Lung (tissue), 12 donors: ENCODE results near the gene CGN. TPM values are rescaled to one million over a fixed set of nuclear protein-coding genes. Genes with fewer than 3 reads are reported as not detected.

Experiments used
- ATAC-seq: fragments of 200-7000 bp; cut with Tn5 transposase; one replicate; pipeline ENCODE4 v1.9.1; 2020; ENCODE audit warnings: moderate number of reproducible peaks; ENCODE audit not compliant: insufficient read depth, low FRiP score
- DNase-seq, 3 donors: peaks; one replicate each; pipeline ENCODE4 v3.0.0-alpha.2; 2013 to 2017
- H3K27ac ChIP-seq, 2 donors: one replicate each; pipeline ENCODE4 v1.5.1; 2013; ENCODE audit warnings: mild to moderate bottlenecking in 2 of 2, moderate library complexity in 2 of 2, control low read depth in 1 of 2, inconsistent platforms in 1 of 2, low read depth in 1 of 2, low read length in 1 of 2
- H3K27me3 ChIP-seq, 3 donors: one replicate each; pipeline ENCODE4 v1.5.1; 2013; ENCODE audit warnings: low read length in 2 of 3; ENCODE audit not compliant: control insufficient read depth in 3 of 3, insufficient read depth in 3 of 3
- H3K36me3 ChIP-seq, 4 donors: one replicate each; pipeline ENCODE4 v1.5.1; 2013; ENCODE audit warnings: low read length in 4 of 4, mild to moderate bottlenecking in 1 of 4, moderate library complexity in 1 of 4; ENCODE audit not compliant: control insufficient read depth in 4 of 4, insufficient read depth in 4 of 4
- H3K4me1 ChIP-seq, 5 donors: one replicate each; pipeline ENCODE4 v1.5.1; 2013; ENCODE audit warnings: low read length in 5 of 5, mild to moderate bottlenecking in 2 of 5, moderate library complexity in 1 of 5; ENCODE audit not compliant: control insufficient read depth in 5 of 5, insufficient read depth in 5 of 5
- H3K4me3 ChIP-seq: one replicate; pipeline ENCODE4 v1.5.1; 2013; ENCODE audit warnings: mild to moderate bottlenecking, control low read depth, moderate library complexity
- H3K9ac ChIP-seq, 2 donors: one replicate each; pipeline ENCODE4 v1.5.1; 2013; ENCODE audit warnings: low read length in 2 of 2, control low read depth in 1 of 2; ENCODE audit not compliant: insufficient read depth in 1 of 2
- H3K9me3 ChIP-seq, 4 donors: one replicate each; pipeline ENCODE4 v1.5.1; 2013; ENCODE audit warnings: low read length in 3 of 4, mild to moderate bottlenecking in 1 of 4, moderate library complexity in 1 of 4; ENCODE audit not compliant: control insufficient read depth in 4 of 4, insufficient read depth in 3 of 4
- CTCF ChIP-seq: IDR thresholded peaks from 2 replicates; pipeline ENCODE4 v1.5.1; 2012; ENCODE audit warnings: mild to moderate bottlenecking; ENCODE audit errors: control extremely low read depth, extremely low read depth
- WGBS, 2 donors: extraction: QIAGEN DNeasy Blood & Tissue Kit; methylation state at CpG; one replicate each; pipeline ENCODE4 v1.1.7; 2013; 5-methylcytosine and 5-hydroxymethylcytosine counted together
- polyA plus RNA-seq, 2 donors: library from polyadenylated mRNA; stranded (reverse); fragments of 200-250 nt; gene quantifications; one replicate each; pipeline ENCODE4 v1.2.1, GENCODE V29; 2013
- total RNA-seq, 2 donors: library from RNA; depleted of rRNA in 1 of 2; stranded (reverse); fragments of >200 nt in 1 of 2; gene quantifications; one replicate each; pipeline ENCODE4 v1.2.1, GENCODE V29; 2014 to 2021
- donor health status: control.
- donor health status: control.
- donor health status: Bipolar disorder and iron deficiency.
- donor health status: healthy.
- donor health status: DM: yes; HTN: yes; CAD: no.

The CGN gene
- total and polyA plus RNA-seq, 4 donors = 23.4 to 74.9 (median 36.8) TPM

GRCh38 chr1:151529781-151530180 is 18.6 kb downstream of the CGN start:
- H3K27ac ChIP-seq = no peak overlapping the region
- TF ChIP-seq CTCF = no peak
- H3K4me1 ChIP-seq = no peaks in the 10 kb centered on the region
- no peak for DNase-seq
- H3K4me3 ChIP-seq = no peak overlapping the region
- H3K27me3 ChIP-seq = peaks cover 0 to 2% (median 0%) of the 10 kb centered on the region in 3 donors
- WGBS, 2 donors = 93% methylated on average over 18 of the region's 18 CpGs
- no peaks in the 10 kb centered on the region for H3K9me3 ChIP-seq
- H3K36me3 ChIP-seq = peaks cover 0 to 8% (median 0%) of the 10 kb centered on the region in 4 donors
- no peak overlapping the region for H3K9ac ChIP-seq
- ATAC-seq = no peak

GRCh38 chr1:151530461-151530860 is 19.3 kb downstream of the CGN start:
- Histone ChIP-seq H3K9ac (no peak overlapping the region), H3K9me3 (no peaks in the 10 kb centered on the region), H3K4me1 (no peaks in the 10 kb centered on the region), H3K4me3 (no peak overlapping the region), H3K27ac (no peak overlapping the region), H3K27me3 (peaks cover 0 to 2% (median 0%) of the 10 kb centered on the region in 3 donors), H3K36me3 (peaks cover 0 to 6% (median 0%) of the 10 kb centered on the region in 4 donors)
- DNase-seq = no peak
- ATAC-seq = no peak
- TF ChIP-seq CTCF = no peak
- 86 to 87% methylated on average over 11 of the region's 11 CpGs for WGBS, 2 donors

- no peak for TF ChIP-seq CTCF
- Histone ChIP-seq H3K9ac (no peak overlapping the region), H3K4me1 (no peaks in the 10 kb centered on the region), H3K9me3 (no peaks in the 10 kb centered on the region), H3K27me3 (peaks cover 0 to 2% (median 0%) of the 10 kb centered on the region in 3 donors), H3K27ac (no peak overlapping the region), H3K4me3 (no peak overlapping the region), H3K36me3 (peaks cover 0 to 5% (median 0%) of the 10 kb centered on the region in 4 donors)
- 88 to 95% methylated on average over 10 of the region's 10 CpGs for WGBS, 2 donors
- ATAC-seq (no peak), DNase-seq (no peak)
Measured at GRCh38 chr1:151533870-151534269, 22.7 kb downstream of the CGN start.

GRCh38 chr1:151534662-151535278 is 23.6 kb downstream of the CGN start:
- Histone ChIP-seq H3K27me3 (peaks cover 0 to 4% (median 0%) of the 10 kb centered on the region in 3 donors), H3K27ac (no peak overlapping the region), H3K9me3 (no peaks in the 10 kb centered on the region), H3K9ac (no peak overlapping the region), H3K4me3 (no peak overlapping the region), H3K4me1 (peaks cover 0 to 6% (median 0%) of the 10 kb centered on the region in 5 donors), H3K36me3 (peaks cover 0 to 5% (median 0%) of the 10 kb centered on the region in 4 donors)
- TF ChIP-seq CTCF = peak; percentile 71
- ATAC-seq (peak; percentile 51), DNase-seq (peak; percentile 45 to 63 (median 47))
- WGBS, 2 donors = 65 to 69% methylated on average over 12 of the region's 12 CpGs
